DOHH2 (cell line): Measurements from ENCODE around the gene FIBCD1.
A peak's percentile ranks its signal among the peaks of the same experiment; 100 is the strongest.

Experiments used
- H3F3A ChIP-seq: fragments of 200-600 bp; sonication (generic), shearing (Covaris generic); 2 replicates; pipeline ENCODE4 v1.6.0; 2016; ENCODE audit warnings: antibody characterized with exemption, mild to moderate bottlenecking; ENCODE audit not compliant: control insufficient read depth, insufficient read depth
- H3K27ac ChIP-seq: fragments of 200-600 bp; sonication (generic); 2 replicates; pipeline ENCODE4 v1.5.1; 2014; ENCODE audit warnings: low read depth, mild to moderate bottlenecking, low read length, moderate library complexity
- H3K27me3 ChIP-seq: fragments of 200-600 bp; sonication (generic); 2 replicates; pipeline ENCODE4 v1.6.1; 2014; ENCODE audit warnings: mild to moderate bottlenecking, low read length, mixed read lengths; ENCODE audit not compliant: control insufficient read depth
- H3K36me3 ChIP-seq: fragments of 200-600 bp; sonication (generic); 2 replicates; pipeline ENCODE4 v1.6.1; 2014; ENCODE audit warnings: mild to moderate bottlenecking, low read length, moderate library complexity, mixed read lengths; ENCODE audit not compliant: control insufficient read depth
- H3K4me1 ChIP-seq: fragments of 200-600 bp; sonication (generic); 2 replicates; pipeline ENCODE4 v1.6.1; 2014; ENCODE audit warnings: mild to moderate bottlenecking, low read length, mixed read lengths; ENCODE audit not compliant: control insufficient read depth
- H3K4me2 ChIP-seq: fragments of 200-600 bp; sonication (generic); 2 replicates; pipeline ENCODE4 v1.6.0; 2014; ENCODE audit warnings: mild to moderate bottlenecking, low read length, moderate library complexity
- H3K4me3 ChIP-seq: fragments of 200-600 bp; sonication (generic); 2 replicates; pipeline ENCODE4 v1.5.1; 2014; ENCODE audit warnings: mild to moderate bottlenecking, low read length, mixed read lengths
- H3K79me2 ChIP-seq: fragments of 200-600 bp; sonication (generic); 2 replicates; pipeline ENCODE4 v1.6.1; 2014; ENCODE audit warnings: mild to moderate bottlenecking, low read length, mixed read lengths; ENCODE audit not compliant: control insufficient read depth
- H3K9me2 ChIP-seq: fragments of 200-600 bp; sonication (generic); replicated peaks from 2 replicates; pipeline ENCODE4 v1.6.1; 2014; ENCODE audit warnings: mild to moderate bottlenecking, low read length, mixed read lengths; ENCODE audit not compliant: control insufficient read depth
- H3K9me3 ChIP-seq: fragments of 200-600 bp; sonication (generic); 2 replicates; pipeline ENCODE4 v1.6.1; 2014; ENCODE audit warnings: antibody characterized with exemption, low read length, mixed read lengths; ENCODE audit not compliant: control insufficient read depth, insufficient read depth
- H4K20me1 ChIP-seq: fragments of 200-600 bp; sonication (generic); 2 replicates; pipeline ENCODE4 v1.6.0; 2014; ENCODE audit warnings: low read depth, mild to moderate bottlenecking, antibody characterized with exemption, low read length, moderate library complexity; ENCODE audit not compliant: control insufficient read depth, insufficient read depth
- EZH2phosphoT487 ChIP-seq: fragments of 200-600 bp; sonication (generic); IDR thresholded peaks from 2 replicates; pipeline ENCODE4 v1.6.1; 2017; ENCODE audit warnings: borderline replicate concordance, mild to moderate bottlenecking, antibody characterized with exemption, low read length, moderate library complexity, mixed read lengths
- TF ChIP-seq, protein P1 (sequence below): fragments of 200-600 bp; sonication (generic); IDR thresholded peaks from one replicate; pipeline ENCODE4 v1.5.1; 2014; ENCODE audit warnings: antibody characterized with exemption, mild to moderate bottlenecking, low read depth, low read length; ENCODE audit not compliant: poor library complexity, severe bottlenecking

The FIBCD1 gene, protein sequence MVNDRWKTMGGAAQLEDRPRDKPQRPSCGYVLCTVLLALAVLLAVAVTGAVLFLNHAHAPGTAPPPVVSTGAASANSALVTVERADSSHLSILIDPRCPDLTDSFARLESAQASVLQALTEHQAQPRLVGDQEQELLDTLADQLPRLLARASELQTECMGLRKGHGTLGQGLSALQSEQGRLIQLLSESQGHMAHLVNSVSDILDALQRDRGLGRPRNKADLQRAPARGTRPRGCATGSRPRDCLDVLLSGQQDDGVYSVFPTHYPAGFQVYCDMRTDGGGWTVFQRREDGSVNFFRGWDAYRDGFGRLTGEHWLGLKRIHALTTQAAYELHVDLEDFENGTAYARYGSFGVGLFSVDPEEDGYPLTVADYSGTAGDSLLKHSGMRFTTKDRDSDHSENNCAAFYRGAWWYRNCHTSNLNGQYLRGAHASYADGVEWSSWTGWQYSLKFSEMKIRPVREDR

DNA sequence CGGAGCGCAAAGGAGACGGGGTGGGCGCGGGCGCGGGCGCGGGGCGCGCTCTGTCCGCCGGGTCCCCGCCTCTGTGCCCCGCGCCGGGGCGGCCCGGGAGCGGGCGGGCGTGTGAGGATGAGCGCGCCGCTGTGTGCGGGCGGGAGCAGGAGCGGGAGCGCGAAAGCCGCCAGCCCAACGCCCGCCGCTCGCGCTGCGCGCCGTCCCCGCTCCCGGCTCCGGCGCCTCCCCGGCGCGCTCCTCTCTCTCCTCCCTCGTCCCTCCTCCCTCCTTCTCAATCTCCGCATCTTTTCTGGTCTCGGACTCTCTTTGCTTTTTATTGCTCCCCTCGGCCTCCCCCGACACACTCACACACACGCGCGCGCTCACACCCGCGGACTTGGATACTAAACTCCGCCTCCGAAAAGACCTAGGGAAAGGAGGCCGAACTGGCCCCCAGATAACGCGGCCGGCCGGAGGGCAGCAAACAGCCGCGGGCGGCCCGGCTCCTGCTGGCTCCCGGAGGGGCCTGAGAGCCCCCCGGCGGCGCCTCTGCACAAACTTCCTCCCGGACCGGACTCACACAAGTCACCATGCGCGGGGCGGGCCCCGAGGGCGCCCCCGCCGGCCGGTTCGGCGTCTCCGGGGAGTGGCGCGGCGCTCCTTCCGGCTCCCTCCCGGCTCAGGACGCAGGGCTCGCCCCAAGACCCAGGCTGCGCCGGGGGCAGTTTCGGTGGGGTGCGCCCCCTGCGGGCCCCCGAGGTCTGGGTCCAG is at the start of gene FIBCD1:
Gene FIBCD1, minus strand, starts transcription at position 596 of the 753 bp plus-strand sequence. CDS start 640 bp downstream, outside the sequence.
- no peak within 1 kb of the TSS for H3K27ac ChIP-seq

DNA sequence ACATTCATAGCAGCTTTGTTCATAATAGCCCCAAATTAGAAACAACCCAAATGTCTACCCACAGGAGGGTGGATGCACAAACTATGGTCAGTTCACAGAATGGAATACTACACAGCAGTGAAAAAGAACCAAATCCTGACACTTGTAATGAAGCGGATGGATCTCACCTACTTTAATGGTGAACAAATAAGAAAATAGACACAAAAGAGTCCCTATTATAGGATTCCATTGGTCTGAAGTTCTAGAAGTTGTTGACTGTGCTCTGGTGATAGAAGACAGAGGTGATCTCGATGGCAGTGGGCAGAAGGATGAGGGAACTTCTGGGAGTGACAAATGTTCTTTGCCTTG is 49.3 kb upstream of the FIBCD1 start:
- Histone ChIP-seq H3K27ac (no peak overlapping the region), H3K36me3 (no peaks in the 10 kb centered on the region), H3K9me3 (no peaks in the 10 kb centered on the region), H3K4me3 (no peak overlapping the region), H3K27me3 (no peaks in the 10 kb centered on the region), H4K20me1 (no peaks in the 10 kb centered on the region), H3K4me1 (no peaks in the 10 kb centered on the region), H3K9me2 (no peaks in the 10 kb centered on the region), H3F3A (no peaks in the 10 kb centered on the region), H3K79me2 (no peaks in the 10 kb centered on the region), H3K4me2 (no peak overlapping the region)
- no peak for TF ChIP-seq EZH2phosphoT487
- TF ChIP-seq, protein P1, sequence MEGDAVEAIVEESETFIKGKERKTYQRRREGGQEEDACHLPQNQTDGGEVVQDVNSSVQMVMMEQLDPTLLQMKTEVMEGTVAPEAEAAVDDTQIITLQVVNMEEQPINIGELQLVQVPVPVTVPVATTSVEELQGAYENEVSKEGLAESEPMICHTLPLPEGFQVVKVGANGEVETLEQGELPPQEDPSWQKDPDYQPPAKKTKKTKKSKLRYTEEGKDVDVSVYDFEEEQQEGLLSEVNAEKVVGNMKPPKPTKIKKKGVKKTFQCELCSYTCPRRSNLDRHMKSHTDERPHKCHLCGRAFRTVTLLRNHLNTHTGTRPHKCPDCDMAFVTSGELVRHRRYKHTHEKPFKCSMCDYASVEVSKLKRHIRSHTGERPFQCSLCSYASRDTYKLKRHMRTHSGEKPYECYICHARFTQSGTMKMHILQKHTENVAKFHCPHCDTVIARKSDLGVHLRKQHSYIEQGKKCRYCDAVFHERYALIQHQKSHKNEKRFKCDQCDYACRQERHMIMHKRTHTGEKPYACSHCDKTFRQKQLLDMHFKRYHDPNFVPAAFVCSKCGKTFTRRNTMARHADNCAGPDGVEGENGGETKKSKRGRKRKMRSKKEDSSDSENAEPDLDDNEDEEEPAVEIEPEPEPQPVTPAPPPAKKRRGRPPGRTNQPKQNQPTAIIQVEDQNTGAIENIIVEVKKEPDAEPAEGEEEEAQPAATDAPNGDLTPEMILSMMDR, result no peak

More for the DNA sequence above, at the start of gene FIBCD1:
- Histone ChIP-seq H3K4me1 (no peaks in the 10 kb centered on the region), H3K36me3 (no peaks in the 10 kb centered on the region), H3K79me2 (no peaks in the 10 kb centered on the region), H3K9me2 (no peaks in the 10 kb centered on the region), H3K27me3 (peaks cover 42% of the 10 kb centered on the region), H4K20me1 (no peaks in the 10 kb centered on the region), H3K4me3 (no peak within 1 kb of the TSS), H3K9me3 (no peaks in the 10 kb centered on the region), H3K4me2 (peak within 1 kb of the TSS; percentile 23; the same call in 1 of the 2 replicates), H3F3A (no peaks in the 10 kb centered on the region)
- 0 out of 2 replicates have a peak, but pooled peaks have one; percentile 31 for TF ChIP-seq EZH2phosphoT487
- TF ChIP-seq, protein P1, result peak; percentile 40

DNA sequence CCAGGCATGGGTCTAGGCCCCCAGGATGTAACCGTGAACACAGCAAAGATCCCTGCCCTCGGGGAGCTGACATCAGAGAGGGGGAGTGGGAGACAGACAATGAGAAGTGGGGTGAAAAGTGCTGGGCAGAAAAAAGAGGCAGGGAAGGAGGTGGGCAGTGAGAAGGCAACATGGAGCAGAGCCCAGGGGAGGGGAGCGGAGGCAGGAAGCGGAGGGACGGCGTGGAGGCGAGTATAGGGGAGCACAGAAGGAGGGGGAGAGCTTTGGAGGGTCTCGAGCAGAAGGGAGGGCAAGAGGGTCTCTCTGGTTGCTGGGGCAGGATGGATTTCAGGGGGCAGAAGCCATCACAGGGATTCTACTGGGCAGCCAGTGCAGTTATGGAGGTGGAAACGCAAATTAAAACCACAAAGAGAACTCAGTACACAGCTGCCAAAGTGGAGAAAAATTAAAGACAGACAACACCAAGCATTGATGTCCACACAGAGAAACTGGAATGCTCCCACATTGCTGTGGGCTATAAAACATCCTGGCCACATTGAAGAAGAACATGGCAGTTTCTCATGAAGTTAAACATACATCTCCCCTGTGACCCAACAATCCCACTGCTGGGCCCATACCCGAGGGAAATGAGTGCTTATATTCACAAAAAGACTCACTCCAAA is 48.8 kb upstream of the FIBCD1 start:
- Histone ChIP-seq H3K27me3 (no peaks in the 10 kb centered on the region), H3K36me3 (no peaks in the 10 kb centered on the region), H3K79me2 (no peaks in the 10 kb centered on the region), H4K20me1 (no peaks in the 10 kb centered on the region), H3F3A (no peaks in the 10 kb centered on the region), H3K4me1 (no peaks in the 10 kb centered on the region), H3K27ac (no peak overlapping the region), H3K9me3 (no peaks in the 10 kb centered on the region), H3K4me3 (no peak overlapping the region), H3K9me2 (no peaks in the 10 kb centered on the region), H3K4me2 (no peak overlapping the region)
- TF ChIP-seq, protein P1, result no peak
- no peak for TF ChIP-seq EZH2phosphoT487
